AG09309 (cell line): ENCODE results near the gene ULK2.

Source experiments
- DNase-seq: peaks from one replicate; pipeline ENCODE4 v3.0.0-alpha.2; 2010; ENCODE audit warnings: low read depth
- H3K4me3 ChIP-seq: 2 replicates; pipeline ENCODE4 v1.5.1; 2011; ENCODE audit warnings: mild to moderate bottlenecking, low read depth, low read length, moderate library complexity; ENCODE audit not compliant: control insufficient read depth
- TF ChIP-seq, protein P1 (sequence below): IDR thresholded peaks from 2 replicates; pipeline ENCODE4 v1.5.1; 2011; ENCODE audit warnings: mild to moderate bottlenecking, low read depth, low read length, inconsistent platforms; ENCODE audit not compliant: insufficient read depth, control insufficient read depth; ENCODE audit errors: missing control alignments

ULK2 gene

DNA sequence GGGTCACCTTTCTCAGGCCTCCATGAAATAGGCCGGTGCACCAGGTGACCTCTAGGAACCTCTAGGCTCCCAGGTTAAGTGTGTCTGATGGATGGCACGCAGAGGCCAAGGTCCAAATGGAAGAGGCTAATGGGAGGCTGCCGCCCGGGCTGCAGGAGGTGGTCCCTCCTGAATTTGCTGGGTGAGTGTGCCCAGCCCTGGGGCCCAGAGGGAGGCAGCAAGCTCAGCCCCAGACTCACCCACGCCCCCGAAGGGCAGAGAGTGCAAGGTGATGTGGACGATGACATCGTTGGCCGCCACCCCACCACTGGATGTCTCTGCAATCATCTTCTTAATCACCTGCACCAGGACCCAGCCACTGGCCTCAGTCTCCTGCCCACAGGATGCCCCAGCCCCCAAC lies 129.0 kb downstream of the ULK2 start:
- TF ChIP-seq, protein P1, sequence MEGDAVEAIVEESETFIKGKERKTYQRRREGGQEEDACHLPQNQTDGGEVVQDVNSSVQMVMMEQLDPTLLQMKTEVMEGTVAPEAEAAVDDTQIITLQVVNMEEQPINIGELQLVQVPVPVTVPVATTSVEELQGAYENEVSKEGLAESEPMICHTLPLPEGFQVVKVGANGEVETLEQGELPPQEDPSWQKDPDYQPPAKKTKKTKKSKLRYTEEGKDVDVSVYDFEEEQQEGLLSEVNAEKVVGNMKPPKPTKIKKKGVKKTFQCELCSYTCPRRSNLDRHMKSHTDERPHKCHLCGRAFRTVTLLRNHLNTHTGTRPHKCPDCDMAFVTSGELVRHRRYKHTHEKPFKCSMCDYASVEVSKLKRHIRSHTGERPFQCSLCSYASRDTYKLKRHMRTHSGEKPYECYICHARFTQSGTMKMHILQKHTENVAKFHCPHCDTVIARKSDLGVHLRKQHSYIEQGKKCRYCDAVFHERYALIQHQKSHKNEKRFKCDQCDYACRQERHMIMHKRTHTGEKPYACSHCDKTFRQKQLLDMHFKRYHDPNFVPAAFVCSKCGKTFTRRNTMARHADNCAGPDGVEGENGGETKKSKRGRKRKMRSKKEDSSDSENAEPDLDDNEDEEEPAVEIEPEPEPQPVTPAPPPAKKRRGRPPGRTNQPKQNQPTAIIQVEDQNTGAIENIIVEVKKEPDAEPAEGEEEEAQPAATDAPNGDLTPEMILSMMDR, result no peak
- no peak overlapping the region for H3K4me3 ChIP-seq
- DNase-seq, result no peak

GRCh38 chr17:19738073-19738449 lies 129.7 kb downstream of the ULK2 start:
- TF ChIP-seq, protein P1, result no peak
- no peak overlapping the region for H3K4me3 ChIP-seq
- no peak for DNase-seq

GRCh38 chr17:19737305-19738072 lies 130.2 kb downstream of the ULK2 start:
- TF ChIP-seq, protein P1, result no peak
- H3K4me3 ChIP-seq, result no peak overlapping the region
- no peak for DNase-seq

DNA sequence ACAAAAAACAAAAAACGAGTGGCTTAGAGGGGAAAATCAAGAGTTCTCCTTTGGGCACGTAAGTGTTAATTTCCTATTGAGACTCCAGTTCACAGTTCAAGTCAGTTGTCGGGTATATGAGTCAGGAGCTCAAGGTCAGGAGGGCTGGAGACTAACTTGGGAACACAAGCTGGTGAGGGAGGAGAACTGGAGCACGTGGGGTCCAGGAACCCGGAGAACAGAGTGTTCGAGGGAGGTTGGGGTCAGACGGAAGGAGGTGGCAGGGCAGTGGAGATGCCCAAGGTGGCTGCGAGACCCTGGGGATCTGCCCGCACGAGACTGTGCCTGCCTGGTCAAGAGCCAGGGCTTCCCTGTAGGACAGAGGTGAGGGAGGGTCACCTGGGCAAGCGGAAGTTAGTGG lies 131.7 kb downstream of the ULK2 start:
- H3K4me3 ChIP-seq, result no peak overlapping the region
- DNase-seq, result no peak
- TF ChIP-seq, protein P1, result no peak

DNA sequence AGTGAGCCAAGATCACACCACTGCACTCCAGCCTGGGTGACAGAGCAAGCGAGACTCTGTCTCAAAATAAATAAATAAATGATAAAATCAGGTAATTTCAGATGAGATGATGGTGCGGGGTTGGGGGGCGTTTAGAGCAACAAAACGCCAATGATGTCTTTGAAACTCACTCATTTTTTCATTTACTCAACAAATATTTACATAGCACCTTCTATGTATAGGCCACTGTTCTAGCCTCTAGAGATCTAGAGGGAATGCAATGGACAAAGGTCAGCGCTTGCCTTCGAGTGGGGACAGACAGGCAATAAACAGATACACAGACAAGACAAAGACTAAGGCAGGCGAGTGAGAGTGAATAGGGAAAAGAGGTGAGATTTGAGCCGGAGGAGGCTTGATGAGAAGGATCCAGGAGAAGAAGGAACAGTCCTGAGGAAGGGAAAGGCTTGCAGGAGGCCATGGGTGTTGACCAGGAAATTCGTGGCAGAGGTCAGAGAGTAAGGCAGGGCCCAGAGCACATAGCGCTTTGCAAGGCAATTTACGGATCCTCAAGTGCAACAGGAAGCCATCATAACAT lies 133.7 kb downstream of the ULK2 start:
- no peak for DNase-seq
- no peak overlapping the region for H3K4me3 ChIP-seq
- TF ChIP-seq, protein P1, result no peak

- TF ChIP-seq, protein P1, result no peak
- no peak overlapping the region for H3K4me3 ChIP-seq
- no peak for DNase-seq
Measured at GRCh38 chr17:19731626-19732025, 136.1 kb downstream of the ULK2 start.
